Lung (tissue), 12 donors: ENCODE data around the gene CDC42SE2. TPM values are rescaled to one million over a fixed set of nuclear protein-coding genes. Genes with fewer than 3 reads are reported as not detected.
"Not testable (repeated sequence)": the region's sequence is repeated elsewhere in the genome, so short reads cannot be mapped to it uniquely, and the experiment has no call there.

Source experiments
- ATAC-seq: fragments of 200-7000 bp; cut with Tn5 transposase; one replicate; pipeline ENCODE4 v1.9.1; 2020; ENCODE audit warnings: moderate number of reproducible peaks; ENCODE audit not compliant: insufficient read depth, low FRiP score
- DNase-seq, 3 donors: peaks; one replicate each; pipeline ENCODE4 v3.0.0-alpha.2; 2013 to 2017
- H3K27ac ChIP-seq, 2 donors: one replicate each; pipeline ENCODE4 v1.5.1; 2013; ENCODE audit warnings: mild to moderate bottlenecking in 2 of 2, moderate library complexity in 2 of 2, control low read depth in 1 of 2, inconsistent platforms in 1 of 2, low read depth in 1 of 2, low read length in 1 of 2
- H3K27me3 ChIP-seq, 3 donors: one replicate each; pipeline ENCODE4 v1.5.1; 2013; ENCODE audit warnings: low read length in 2 of 3; ENCODE audit not compliant: control insufficient read depth in 3 of 3, insufficient read depth in 3 of 3
- H3K36me3 ChIP-seq, 4 donors: one replicate each; pipeline ENCODE4 v1.5.1; 2013; ENCODE audit warnings: low read length in 4 of 4, mild to moderate bottlenecking in 1 of 4, moderate library complexity in 1 of 4; ENCODE audit not compliant: control insufficient read depth in 4 of 4, insufficient read depth in 4 of 4
- H3K4me1 ChIP-seq, 5 donors: one replicate each; pipeline ENCODE4 v1.5.1; 2013; ENCODE audit warnings: low read length in 5 of 5, mild to moderate bottlenecking in 2 of 5, moderate library complexity in 1 of 5; ENCODE audit not compliant: control insufficient read depth in 5 of 5, insufficient read depth in 5 of 5
- H3K4me3 ChIP-seq: one replicate; pipeline ENCODE4 v1.5.1; 2013; ENCODE audit warnings: mild to moderate bottlenecking, control low read depth, moderate library complexity
- H3K9ac ChIP-seq, 2 donors: one replicate each; pipeline ENCODE4 v1.5.1; 2013; ENCODE audit warnings: low read length in 2 of 2, control low read depth in 1 of 2; ENCODE audit not compliant: insufficient read depth in 1 of 2
- H3K9me3 ChIP-seq, 4 donors: one replicate each; pipeline ENCODE4 v1.5.1; 2013; ENCODE audit warnings: low read length in 3 of 4, mild to moderate bottlenecking in 1 of 4, moderate library complexity in 1 of 4; ENCODE audit not compliant: control insufficient read depth in 4 of 4, insufficient read depth in 3 of 4
- WGBS, 2 donors: extraction: QIAGEN DNeasy Blood & Tissue Kit; methylation state at CpG; one replicate each; pipeline ENCODE4 v1.1.7; 2013; 5-methylcytosine and 5-hydroxymethylcytosine counted together
- polyA plus RNA-seq, 2 donors: library from polyadenylated mRNA; stranded (reverse); fragments of 200-250 nt; gene quantifications; one replicate each; pipeline ENCODE4 v1.2.1, GENCODE V29; 2013
- total RNA-seq, 2 donors: library from RNA; depleted of rRNA in 1 of 2; stranded (reverse); fragments of >200 nt in 1 of 2; gene quantifications; one replicate each; pipeline ENCODE4 v1.2.1, GENCODE V29; 2014 to 2021
- TF ChIP-seq, protein P1 (sequence below): IDR thresholded peaks from 2 replicates; pipeline ENCODE4 v1.5.1; 2012; ENCODE audit warnings: mild to moderate bottlenecking; ENCODE audit errors: control extremely low read depth, extremely low read depth
- donor health status: control.
- donor health status: control.
- donor health status: Bipolar disorder and iron deficiency.
- donor health status: healthy.
- donor health status: DM: yes; HTN: yes; CAD: no.

CDC42SE2 gene
- total and polyA plus RNA-seq, 4 donors: 18.1 to 58.9 (median 28.4) TPM

DNA sequence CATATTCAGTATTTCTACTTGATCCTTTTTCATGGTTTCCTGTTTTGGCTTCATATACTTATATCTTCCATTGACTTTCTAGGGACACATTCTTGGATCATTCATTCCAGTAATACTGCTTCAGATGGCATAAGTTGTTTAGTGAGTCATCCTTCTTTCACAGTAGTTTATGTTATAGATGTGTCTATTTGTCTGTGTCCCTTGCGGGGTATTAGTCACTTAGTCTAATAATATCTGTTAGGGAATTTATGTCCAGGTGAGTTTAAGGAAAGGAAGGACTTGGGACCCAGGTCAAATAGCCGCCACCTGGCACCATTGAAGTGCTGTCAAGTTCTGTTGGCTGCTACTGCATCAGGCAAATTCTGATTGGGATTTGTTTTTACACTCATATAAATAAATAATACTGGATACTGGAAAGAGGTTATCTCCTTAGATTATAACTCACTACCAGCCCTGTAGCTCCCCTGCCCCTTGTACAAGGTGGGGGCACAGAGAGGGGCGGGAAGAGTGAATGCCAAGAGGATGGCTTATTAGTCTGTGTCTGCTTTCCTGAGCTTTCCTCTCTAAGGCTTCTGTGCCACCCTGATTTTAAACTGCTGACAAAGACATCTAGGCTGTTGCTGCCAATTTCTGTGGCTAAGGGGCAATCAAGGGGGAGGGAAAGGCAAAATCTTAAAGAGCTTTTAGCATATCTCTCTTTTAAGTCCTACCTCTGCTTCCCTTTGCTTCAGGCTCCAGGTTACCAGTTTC, 64.9 kb downstream of the CDC42SE2 start:
- Histone ChIP-seq H3K9me3 (no peaks in the 10 kb centered on the region), H3K27me3 (no peaks in the 10 kb centered on the region), H3K9ac (no peak overlapping the region), H3K4me1 (peaks cover 0 to 5% (median 0%) of the 10 kb centered on the region in 5 donors), H3K27ac (no peak overlapping the region), H3K36me3 (no peaks in the 10 kb centered on the region), H3K4me3 (no peak overlapping the region)
- WGBS, 2 donors: 87 to 94% methylated on average over 3 of the region's 3 CpGs
- ATAC-seq (peak; percentile 2), DNase-seq (no peak)
- TF ChIP-seq, protein P1, sequence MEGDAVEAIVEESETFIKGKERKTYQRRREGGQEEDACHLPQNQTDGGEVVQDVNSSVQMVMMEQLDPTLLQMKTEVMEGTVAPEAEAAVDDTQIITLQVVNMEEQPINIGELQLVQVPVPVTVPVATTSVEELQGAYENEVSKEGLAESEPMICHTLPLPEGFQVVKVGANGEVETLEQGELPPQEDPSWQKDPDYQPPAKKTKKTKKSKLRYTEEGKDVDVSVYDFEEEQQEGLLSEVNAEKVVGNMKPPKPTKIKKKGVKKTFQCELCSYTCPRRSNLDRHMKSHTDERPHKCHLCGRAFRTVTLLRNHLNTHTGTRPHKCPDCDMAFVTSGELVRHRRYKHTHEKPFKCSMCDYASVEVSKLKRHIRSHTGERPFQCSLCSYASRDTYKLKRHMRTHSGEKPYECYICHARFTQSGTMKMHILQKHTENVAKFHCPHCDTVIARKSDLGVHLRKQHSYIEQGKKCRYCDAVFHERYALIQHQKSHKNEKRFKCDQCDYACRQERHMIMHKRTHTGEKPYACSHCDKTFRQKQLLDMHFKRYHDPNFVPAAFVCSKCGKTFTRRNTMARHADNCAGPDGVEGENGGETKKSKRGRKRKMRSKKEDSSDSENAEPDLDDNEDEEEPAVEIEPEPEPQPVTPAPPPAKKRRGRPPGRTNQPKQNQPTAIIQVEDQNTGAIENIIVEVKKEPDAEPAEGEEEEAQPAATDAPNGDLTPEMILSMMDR: no peak

DNA sequence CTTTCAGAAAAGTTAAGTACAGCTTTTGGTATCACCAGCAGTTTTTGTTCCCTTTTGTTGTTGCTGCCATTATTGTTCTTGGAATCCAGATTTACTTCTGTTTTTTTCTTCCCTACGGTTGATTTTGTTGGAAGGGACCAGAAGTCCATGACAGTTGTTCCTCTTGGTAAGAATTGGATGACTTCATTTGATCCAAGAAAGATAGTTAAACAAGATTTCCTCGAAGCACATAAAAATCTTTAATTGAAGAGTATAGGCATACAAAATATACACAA, 65.4 kb downstream of the CDC42SE2 start:
- no peak overlapping the region for H3K27ac ChIP-seq
- H3K9me3 ChIP-seq: no peaks in the 10 kb centered on the region
- TF ChIP-seq, protein P1: no peak
- no peaks in the 10 kb centered on the region for H3K27me3 ChIP-seq
- 70 to 71% methylated on average over 2 of the region's 2 CpGs for WGBS, 2 donors
- ATAC-seq (no peak), DNase-seq (no peak)
- no peaks in the 10 kb centered on the region for H3K36me3 ChIP-seq
- peaks cover 0 to 3% (median 0%) of the 10 kb centered on the region in 5 donors for H3K4me1 ChIP-seq
- no peak overlapping the region for H3K4me3 ChIP-seq
- no peak overlapping the region for H3K9ac ChIP-seq

DNA sequence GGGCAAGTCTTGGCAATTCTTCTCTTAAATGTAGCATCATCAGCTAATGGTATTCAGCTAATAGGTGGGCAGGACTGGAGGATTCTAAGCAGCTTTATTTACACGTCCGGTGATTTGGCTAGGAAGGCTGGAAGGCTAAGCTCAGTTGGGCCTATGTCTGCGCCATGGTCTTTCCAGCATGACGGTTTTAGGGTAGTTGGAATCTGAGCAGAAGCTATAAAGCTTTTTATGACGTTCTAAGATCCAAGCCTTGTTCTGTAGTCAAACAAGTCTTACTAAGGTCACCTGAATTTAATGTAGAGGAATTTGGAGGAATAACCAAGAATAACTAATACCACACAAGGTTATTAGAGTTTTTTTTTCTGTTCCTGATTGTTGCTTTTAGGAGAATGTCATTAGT, 66.2 kb downstream of the CDC42SE2 start:
- ATAC-seq (no peak), DNase-seq (no peak)
- H3K36me3 ChIP-seq: no peaks in the 10 kb centered on the region
- no peak overlapping the region for H3K9ac ChIP-seq
- no peaks in the 10 kb centered on the region for H3K27me3 ChIP-seq
- no peak overlapping the region for H3K4me3 ChIP-seq
- TF ChIP-seq, protein P1: no peak
- H3K4me1 ChIP-seq: peaks cover 0 to 1% (median 0%) of the 10 kb centered on the region in 5 donors
- no peak overlapping the region for H3K27ac ChIP-seq
- no peaks in the 10 kb centered on the region for H3K9me3 ChIP-seq
- WGBS, 2 donors: 97 to 98% methylated on average over 5 of the region's 5 CpGs

DNA sequence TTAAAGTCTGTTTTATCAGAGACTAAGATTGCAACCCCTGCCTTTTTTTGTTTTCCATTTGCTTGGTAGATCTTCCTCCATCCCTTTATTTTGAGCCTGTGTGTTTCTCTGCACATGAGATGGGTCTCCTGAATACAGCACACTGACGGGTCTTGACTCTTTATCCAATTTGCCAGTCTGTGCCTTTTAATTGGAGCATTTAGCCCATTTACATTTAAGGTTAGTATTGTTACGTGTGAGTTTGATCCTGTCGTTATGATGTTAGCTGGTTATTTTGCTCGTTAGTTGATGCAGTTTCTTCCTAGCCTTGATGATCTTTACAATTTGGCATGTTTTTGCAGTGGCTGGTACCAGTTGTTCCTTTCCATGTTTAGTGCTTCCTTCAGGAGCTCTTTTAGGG, 71.9 kb downstream of the CDC42SE2 start:
- ATAC-seq, H3K9me3 ChIP-seq, H3K9ac ChIP-seq, H3K36me3 ChIP-seq, DNase-seq, H3K27me3 ChIP-seq, H3K4me1 ChIP-seq, H3K27ac ChIP-seq, H3K4me3 ChIP-seq: not testable (repeated sequence)
- 98 to 99% methylated on average over 4 of the region's 4 CpGs for WGBS, 2 donors

DNA sequence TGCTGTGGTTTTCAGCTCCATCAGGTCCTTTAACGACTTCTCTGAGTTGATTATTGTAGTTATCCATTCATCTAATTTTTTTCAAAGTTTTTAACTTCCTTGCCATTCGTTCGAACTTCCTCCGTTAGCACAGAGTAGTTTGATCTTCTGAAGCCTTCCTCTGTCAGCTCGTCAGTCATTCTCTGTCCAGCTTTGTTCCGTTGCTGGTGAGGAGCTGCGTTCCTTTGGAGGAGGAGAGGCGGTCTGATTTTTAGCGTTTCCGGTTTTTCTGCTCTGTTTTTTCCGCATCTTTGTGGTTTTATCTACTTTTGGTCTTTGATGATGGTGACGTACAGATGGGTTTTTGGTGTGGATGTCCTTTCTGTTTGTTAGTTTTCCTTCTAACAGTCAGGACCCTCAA, 72.9 kb downstream of the CDC42SE2 start:
- H3K36me3 ChIP-seq, DNase-seq, H3K27me3 ChIP-seq, H3K9me3 ChIP-seq, H3K9ac ChIP-seq, H3K27ac ChIP-seq, H3K4me1 ChIP-seq, H3K4me3 ChIP-seq, ATAC-seq: not testable (repeated sequence)
- WGBS, 2 donors: 90 to 93% methylated on average over 11 to 12 of the region's 12 CpGs

DNA sequence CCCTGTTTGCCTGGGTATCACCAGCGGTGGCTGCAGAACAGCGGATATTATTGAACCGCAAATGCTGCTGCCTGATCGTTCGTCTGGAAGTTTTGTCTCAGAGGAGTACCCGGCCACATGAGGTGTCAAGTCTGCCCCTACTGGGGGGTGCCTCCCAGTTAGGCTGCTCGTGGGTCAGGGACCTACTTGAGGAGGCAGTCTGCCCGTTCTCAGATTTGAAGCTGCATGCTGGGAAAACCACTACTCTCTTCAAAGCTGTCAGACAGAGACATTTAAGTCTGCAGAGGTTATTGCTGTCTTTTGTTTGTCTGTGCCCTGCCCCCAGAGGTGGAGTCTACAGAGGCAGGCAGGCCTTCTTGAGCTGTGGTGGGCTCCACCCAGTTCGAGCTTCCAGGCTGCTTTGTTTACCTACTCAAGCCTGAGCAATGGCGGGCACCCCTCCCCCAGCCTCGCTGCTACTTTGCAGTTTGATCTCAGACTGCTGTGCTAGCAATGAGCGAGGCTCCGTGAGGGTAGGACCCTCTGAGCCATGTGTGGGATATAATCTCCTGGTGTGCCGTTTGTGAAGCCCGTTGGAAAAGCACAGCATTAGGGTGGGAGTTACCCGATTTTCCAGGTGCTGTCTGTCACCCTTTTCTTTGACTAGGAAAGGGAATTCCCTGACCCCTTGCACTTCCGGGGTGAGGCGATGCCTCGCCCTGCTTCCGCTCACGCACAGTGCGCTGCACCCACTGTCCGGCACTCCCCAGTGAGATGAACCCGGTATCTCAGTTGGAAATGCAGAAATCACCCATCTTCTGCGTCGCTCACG, 73.6 kb downstream of the CDC42SE2 start:
- 95 to 96% methylated on average over 27 of the region's 27 CpGs for WGBS, 2 donors
- not testable (repeated sequence) for ATAC-seq, H3K27me3 ChIP-seq, H3K36me3 ChIP-seq, H3K27ac ChIP-seq, H3K9ac ChIP-seq, H3K4me1 ChIP-seq, H3K9me3 ChIP-seq, DNase-seq, H3K4me3 ChIP-seq
